Measurements from ENCODE around the gene NTNG2.
A peak's percentile ranks its signal among the peaks of the same experiment; 100 is the strongest.

NTNG2 gene

GRCh38 chr9:132235894-132236661 lies 74.2 kb downstream of the NTNG2 start:
- Histone ChIP-seq H3K36me3 (ENCODE audit: control insufficient read depth, insufficient read depth, low read length) (no peaks in the 10 kb centered on the region), H3K27ac (no peak overlapping the region), H3K9ac (no peak overlapping the region), H3K27me3 (ENCODE audit: control insufficient read depth, insufficient read depth, low read length) (no peaks in the 10 kb centered on the region), H3K9me3 (ENCODE audit: control insufficient read depth, low read length) (no peaks in the 10 kb centered on the region), H3K4me2 (ENCODE audit: low read length) (no peak overlapping the region), H3K4me1 (no peaks in the 10 kb centered on the region), H2AFZ (no peak overlapping the region), H3K4me3 (ENCODE audit: low read depth, low read length) (no peak overlapping the region), H3K79me2 (no peaks in the 10 kb centered on the region)
- peak; percentile 88 for TF ChIP-seq CTCF (IDR thresholded peaks at IDR 0.05)

GRCh38 chr9:132236662-132237311 lies 74.9 kb downstream of the NTNG2 start:
- Histone ChIP-seq H3K27me3 (ENCODE audit: control insufficient read depth, insufficient read depth, low read length) (no peaks in the 10 kb centered on the region), H3K36me3 (ENCODE audit: control insufficient read depth, insufficient read depth, low read length) (no peaks in the 10 kb centered on the region), H2AFZ (no peak overlapping the region), H3K27ac (no peak overlapping the region), H3K4me2 (ENCODE audit: low read length) (no peak overlapping the region), H3K79me2 (no peaks in the 10 kb centered on the region), H3K4me3 (ENCODE audit: low read depth, low read length) (no peak overlapping the region), H3K4me1 (no peaks in the 10 kb centered on the region), H3K9me3 (ENCODE audit: control insufficient read depth, low read length) (no peaks in the 10 kb centered on the region), H3K9ac (no peak overlapping the region)
- no peak for TF ChIP-seq CTCF (IDR thresholded peaks at IDR 0.05)

- Histone ChIP-seq H3K36me3 (ENCODE audit: control insufficient read depth, insufficient read depth, low read length) (no peaks in the 10 kb centered on the region), H3K9ac (no peak overlapping the region), H3K4me2 (ENCODE audit: low read length) (no peak overlapping the region), H3K4me3 (ENCODE audit: low read depth, low read length) (no peak overlapping the region), H3K79me2 (no peaks in the 10 kb centered on the region), H3K27me3 (ENCODE audit: control insufficient read depth, insufficient read depth, low read length) (no peaks in the 10 kb centered on the region), H2AFZ (no peak overlapping the region), H3K27ac (no peak overlapping the region), H3K9me3 (ENCODE audit: control insufficient read depth, low read length) (no peaks in the 10 kb centered on the region), H3K4me1 (no peaks in the 10 kb centered on the region)
- TF ChIP-seq CTCF (IDR thresholded peaks at IDR 0.05): no peak
Observed at GRCh38 chr9:132237481-132237880, 75.6 kb downstream of the NTNG2 start.

GRCh38 chr9:132238026-132238972 lies 76.4 kb downstream of the NTNG2 start:
- H3K27me3 ChIP-seq (ENCODE audit: control insufficient read depth, insufficient read depth, low read length): no peaks in the 10 kb centered on the region
- H3K9me3 ChIP-seq (ENCODE audit: control insufficient read depth, low read length): no peaks in the 10 kb centered on the region
- no peak overlapping the region for H3K4me3 ChIP-seq (ENCODE audit: low read depth, low read length)

More at GRCh38 chr9:132238026-132238972, 76.4 kb downstream of the NTNG2 start:
- no peak overlapping the region for H3K27ac ChIP-seq
- no peak for TF ChIP-seq CTCF (IDR thresholded peaks at IDR 0.05)
- H3K4me1 ChIP-seq: no peaks in the 10 kb centered on the region
- H2AFZ ChIP-seq: no peak overlapping the region
- no peak overlapping the region for H3K4me2 ChIP-seq (ENCODE audit: low read length)
- H3K79me2 ChIP-seq: no peaks in the 10 kb centered on the region
- no peak overlapping the region for H3K9ac ChIP-seq
- H3K36me3 ChIP-seq (ENCODE audit: control insufficient read depth, insufficient read depth, low read length): no peaks in the 10 kb centered on the region
